Sigmoid colon (tissue), 4 donors: ENCODE results near the gene CACNA1C.

Experiments used
- CTCF ChIP-seq, 4 experiments: fragments of 450-650 bp in 3 of 4; fragments of 200-600 bp in 1 of 4; IDR thresholded peaks; one replicate each; pipeline ENCODE4 v1.5.1; 2016 to 2019; ENCODE audit warnings: antibody characterized with exemption in 4 of 4, mild to moderate bottlenecking in 3 of 4, moderate library complexity in 2 of 4
- EP300 ChIP-seq, 4 donors: sonication (generic); formaldehyde crosslinking; IDR thresholded peaks; one replicate each; pipeline ENCODE4 v1.6.1; 2017; ENCODE audit warnings: antibody characterized with exemption in 4 of 4
- POLR2A ChIP-seq, 2 donors: fragments of 450-650 bp; IDR thresholded peaks; one replicate each; pipeline ENCODE4 v1.6.1; 2016; ENCODE audit warnings: antibody characterized with exemption in 2 of 2, mild to moderate bottlenecking in 2 of 2, moderate library complexity in 2 of 2
- POLR2AphosphoS5 ChIP-seq, 4 donors: sonication (generic); formaldehyde crosslinking; IDR thresholded peaks; one replicate each; pipeline ENCODE4 v1.6.1; 2017; ENCODE audit warnings: antibody characterized with exemption in 4 of 4

DNA sequence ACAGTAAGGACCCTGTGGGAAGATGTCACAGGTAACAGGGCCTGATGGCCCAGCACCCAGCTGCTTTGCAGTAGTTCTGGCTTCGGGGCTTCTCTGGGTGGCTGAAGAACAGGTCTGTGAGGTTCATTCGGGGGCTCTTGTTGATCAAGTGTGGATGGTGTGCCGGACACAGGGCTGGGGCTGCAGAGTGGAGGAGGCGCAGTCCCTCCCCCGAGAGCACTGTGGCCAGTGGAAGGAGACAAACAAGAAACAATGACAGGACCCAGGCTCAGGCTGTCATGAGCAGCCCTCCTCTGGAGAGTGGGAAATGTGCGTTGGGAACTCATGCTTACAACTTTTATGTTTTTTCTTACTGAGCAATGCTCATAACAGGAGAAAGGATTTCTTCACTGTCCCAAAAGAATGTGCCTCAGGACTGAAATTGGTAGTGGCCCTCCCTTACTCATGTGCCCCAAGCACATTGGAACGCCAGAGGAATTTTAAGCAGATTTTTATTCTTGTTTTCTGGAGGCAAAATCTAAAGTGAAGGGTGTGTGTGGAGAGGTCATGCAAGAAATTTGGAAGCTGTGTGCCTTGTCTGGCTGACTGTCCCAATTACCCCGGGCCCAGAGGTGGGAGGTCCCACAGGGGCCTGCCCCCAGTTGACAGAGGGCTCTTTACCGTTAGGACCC, 233.8 kb downstream of the CACNA1C start:
- TF ChIP-seq CTCF (IDR thresholded peaks at IDR 0.05): no peak
- TF ChIP-seq EP300 (IDR thresholded peaks at IDR 0.05): peak in 1 of 4 donors; percentile 53
- no peak for TF ChIP-seq POLR2A (IDR thresholded peaks at IDR 0.05)
- TF ChIP-seq POLR2AphosphoS5 (IDR thresholded peaks at IDR 0.05): peak; percentile 23 to 75 (median 62)
